ENCODE data around the gene GTF2H4.
"Not testable (repeated sequence)": the region's sequence is repeated elsewhere in the genome, so short reads cannot be mapped to it uniquely, and the experiment has no call there.

GTF2H4 gene

GRCh38 chr6:30891816-30892538, 16.0 kb upstream of the GTF2H4 start:
- in situ Hi-C loops (cut with MboI; ENCODE audit: low pct_unique_long_range_greater_than_20kb, low sequenced_read_pairs), result no loop called here
- no peak for DNase-seq

- DNase-seq, result no peak
- in situ Hi-C loops (cut with MboI; ENCODE audit: low pct_unique_long_range_greater_than_20kb, low sequenced_read_pairs), result no loop called here
Measured at GRCh38 chr6:30893001-30893591, 14.9 kb upstream of the GTF2H4 start.

- in situ Hi-C loops (cut with MboI; ENCODE audit: low pct_unique_long_range_greater_than_20kb, low sequenced_read_pairs), result no loop called here
- DNase-seq, result no peak
Measured at GRCh38 chr6:30893666-30894065, 14.3 kb upstream of the GTF2H4 start.

- in situ Hi-C loops (cut with MboI; ENCODE audit: low pct_unique_long_range_greater_than_20kb, low sequenced_read_pairs), result no loop called here
- DNase-seq, result no peak
Measured at GRCh38 chr6:30894381-30894780, 13.6 kb upstream of the GTF2H4 start.

GRCh38 chr6:30894935-30895334, 13.1 kb upstream of the GTF2H4 start:
- in situ Hi-C loops (cut with MboI; ENCODE audit: low pct_unique_long_range_greater_than_20kb, low sequenced_read_pairs), result no loop called here
- DNase-seq, result no peak

GRCh38 chr6:30895343-30895742, 12.7 kb upstream of the GTF2H4 start:
- in situ Hi-C loops (cut with MboI; ENCODE audit: low pct_unique_long_range_greater_than_20kb, low sequenced_read_pairs), result no loop called here
- DNase-seq, result no peak

- no peak for DNase-seq
- in situ Hi-C loops (cut with MboI; ENCODE audit: low pct_unique_long_range_greater_than_20kb, low sequenced_read_pairs), result no loop called here
Measured at GRCh38 chr6:30896541-30896940, 11.5 kb upstream of the GTF2H4 start.

GRCh38 chr6:30897882-30898281, 10.1 kb upstream of the GTF2H4 start:
- DNase-seq, result no peak
- in situ Hi-C loops (cut with MboI; ENCODE audit: low pct_unique_long_range_greater_than_20kb, low sequenced_read_pairs), result no loop called here

GRCh38 chr6:30898750-30899360, 9.2 kb upstream of the GTF2H4 start:
- in situ Hi-C loops (cut with MboI; ENCODE audit: low pct_unique_long_range_greater_than_20kb, low sequenced_read_pairs), result no loop called here
- no peak for DNase-seq

- in situ Hi-C loops (cut with MboI; ENCODE audit: low pct_unique_long_range_greater_than_20kb, low sequenced_read_pairs), result no loop called here
- no peak for DNase-seq
Measured at GRCh38 chr6:30900863-30901417, 7.1 kb upstream of the GTF2H4 start.

GRCh38 chr6:30901436-30901835, 6.6 kb upstream of the GTF2H4 start:
- in situ Hi-C loops (cut with MboI; ENCODE audit: low pct_unique_long_range_greater_than_20kb, low sequenced_read_pairs), result no loop called here

GRCh38 chr6:30902196-30902595, 5.8 kb upstream of the GTF2H4 start:
- in situ Hi-C loops (cut with MboI; ENCODE audit: low pct_unique_long_range_greater_than_20kb, low sequenced_read_pairs); DNase-seq: not testable (repeated sequence)

More at GRCh38 chr6:30901436-30901835, 6.6 kb upstream of the GTF2H4 start:
- no peak for DNase-seq

GRCh38 chr6:30902709-30903108, 5.3 kb upstream of the GTF2H4 start:
- DNase-seq, result no peak
- in situ Hi-C loops (cut with MboI; ENCODE audit: low pct_unique_long_range_greater_than_20kb, low sequenced_read_pairs), result no loop called here

GRCh38 chr6:30903236-30903635, 4.8 kb upstream of the GTF2H4 start:
- no peak for DNase-seq
- in situ Hi-C loops (cut with MboI; ENCODE audit: low pct_unique_long_range_greater_than_20kb, low sequenced_read_pairs), result no loop called here

- DNase-seq; in situ Hi-C loops (cut with MboI; ENCODE audit: low pct_unique_long_range_greater_than_20kb, low sequenced_read_pairs): not testable (repeated sequence)
Measured at GRCh38 chr6:30907290-30907757, 683 bp upstream of the GTF2H4 start.

GRCh38 chr6:30908700-30909099, 693 bp downstream of the GTF2H4 start:
- no peak for DNase-seq
- in situ Hi-C loops (cut with MboI; ENCODE audit: low pct_unique_long_range_greater_than_20kb, low sequenced_read_pairs), result no loop called here

GRCh38 chr6:30910473-30910872, 2.5 kb downstream of the GTF2H4 start:
- in situ Hi-C loops (cut with MboI; ENCODE audit: low pct_unique_long_range_greater_than_20kb, low sequenced_read_pairs); DNase-seq: not testable (repeated sequence)

- no peak for DNase-seq
- in situ Hi-C loops (cut with MboI; ENCODE audit: low pct_unique_long_range_greater_than_20kb, low sequenced_read_pairs), result no loop called here
Measured at GRCh38 chr6:30912746-30913520, 4.9 kb downstream of the GTF2H4 start.

- no peak for DNase-seq
- in situ Hi-C loops (cut with MboI; ENCODE audit: low pct_unique_long_range_greater_than_20kb, low sequenced_read_pairs), result no loop called here
Measured at GRCh38 chr6:30913721-30914075, 5.7 kb downstream of the GTF2H4 start.
